Kidney capillary endothelial cell (primary cell): ENCODE results near the gene PARD6B.
"Not testable (repeated sequence)": the region's sequence is repeated elsewhere in the genome, so short reads cannot be mapped to it uniquely, and the experiment has no call there.

Experiments
- DNase-seq: peaks from one replicate; pipeline ENCODE4 v3.0.0-alpha.2; 2018; ENCODE audit warnings: low spot score

PARD6B gene

DNA sequence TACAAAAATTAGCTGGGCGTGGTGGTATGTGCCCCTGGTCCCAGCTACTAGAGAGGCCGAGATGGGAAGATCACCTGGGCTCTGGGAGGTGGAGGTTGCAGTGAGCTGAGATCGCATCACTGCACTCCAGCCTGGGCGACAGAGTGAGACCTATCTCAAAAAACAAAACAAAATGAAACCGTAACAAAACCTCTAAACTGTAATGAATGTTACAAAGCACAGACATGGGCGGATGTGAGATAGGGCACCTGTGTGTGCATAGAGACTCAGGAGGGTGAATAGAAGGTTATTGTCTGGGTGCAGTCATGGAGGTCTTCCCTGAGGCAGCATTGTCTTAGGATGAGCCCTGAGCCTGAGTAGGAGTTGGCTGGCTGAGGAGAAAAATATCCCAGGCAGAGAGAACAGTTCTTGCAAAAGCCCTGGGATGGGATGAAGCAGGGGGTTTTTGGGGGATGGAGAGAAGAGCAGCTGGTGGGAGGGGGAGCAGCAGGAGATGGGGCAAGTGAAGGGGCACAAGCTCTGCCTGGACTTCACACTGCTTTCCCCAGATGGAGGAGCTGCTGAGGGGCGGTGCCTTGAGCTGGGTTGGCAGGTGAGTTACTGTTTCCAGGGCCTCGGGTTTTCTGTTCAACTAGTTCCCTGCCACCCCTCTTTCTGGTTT, 68.6 kb downstream of the PARD6B start:
- no peak for DNase-seq

DNA sequence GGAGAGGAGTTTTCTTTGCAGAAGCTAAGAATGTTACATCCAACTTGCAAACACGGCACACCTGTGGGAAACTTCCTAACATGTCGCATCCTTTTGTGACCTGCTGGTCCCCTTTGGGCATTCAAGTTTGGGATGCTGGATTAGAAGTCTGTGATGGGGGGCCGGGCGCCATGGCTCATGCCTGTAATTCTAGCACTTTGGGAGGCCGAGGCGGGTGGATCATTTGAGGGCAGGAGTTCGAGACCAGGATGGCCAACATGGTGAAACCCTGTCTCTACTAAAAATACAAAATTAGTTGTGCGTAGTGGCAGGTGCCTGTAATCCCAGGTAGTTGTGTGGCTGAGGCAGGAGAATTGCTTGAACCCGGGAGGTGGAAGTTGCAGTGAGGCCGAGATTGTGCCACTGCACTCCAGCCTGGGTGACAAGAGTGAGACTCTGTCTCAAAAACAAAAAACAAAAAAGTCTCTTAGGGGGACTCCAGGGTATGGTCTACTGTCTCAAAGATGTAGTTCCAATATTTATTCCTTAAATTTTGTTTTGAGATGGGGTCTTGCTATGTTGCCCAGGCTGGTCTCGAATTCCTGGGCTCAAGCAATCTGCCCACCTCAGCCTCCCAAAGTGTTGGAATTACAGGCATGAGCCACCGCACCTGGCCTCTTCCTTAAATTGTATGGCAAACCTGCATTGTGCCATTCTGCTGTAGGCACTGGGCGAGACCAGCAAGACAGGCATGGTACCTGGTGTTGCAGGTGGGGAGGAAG, 69.8 kb downstream of the PARD6B start:
- DNase-seq: not testable (repeated sequence)

DNA sequence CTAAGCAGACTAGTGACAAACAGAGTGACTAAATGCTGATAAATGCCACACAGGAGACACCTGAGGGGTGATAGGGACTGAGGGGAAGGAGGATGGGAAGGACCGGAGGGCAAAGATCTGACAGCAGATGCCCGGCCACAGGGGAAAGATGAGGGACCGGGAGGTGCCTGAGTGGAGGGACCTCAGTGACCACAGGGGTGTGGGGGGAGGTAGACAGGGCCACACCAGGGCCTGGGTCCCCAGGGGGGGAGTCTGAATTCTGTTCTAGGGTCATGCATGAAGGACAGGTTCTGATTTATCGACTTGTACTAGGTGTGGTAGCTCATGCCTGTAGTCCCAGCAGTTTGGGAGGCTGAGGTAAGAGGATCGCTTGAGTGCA, 70.4 kb downstream of the PARD6B start:
- DNase-seq: no peak

GRCh38 chr20:50802289-50802688, 70.9 kb downstream of the PARD6B start:
- DNase-seq: no peak

DNA sequence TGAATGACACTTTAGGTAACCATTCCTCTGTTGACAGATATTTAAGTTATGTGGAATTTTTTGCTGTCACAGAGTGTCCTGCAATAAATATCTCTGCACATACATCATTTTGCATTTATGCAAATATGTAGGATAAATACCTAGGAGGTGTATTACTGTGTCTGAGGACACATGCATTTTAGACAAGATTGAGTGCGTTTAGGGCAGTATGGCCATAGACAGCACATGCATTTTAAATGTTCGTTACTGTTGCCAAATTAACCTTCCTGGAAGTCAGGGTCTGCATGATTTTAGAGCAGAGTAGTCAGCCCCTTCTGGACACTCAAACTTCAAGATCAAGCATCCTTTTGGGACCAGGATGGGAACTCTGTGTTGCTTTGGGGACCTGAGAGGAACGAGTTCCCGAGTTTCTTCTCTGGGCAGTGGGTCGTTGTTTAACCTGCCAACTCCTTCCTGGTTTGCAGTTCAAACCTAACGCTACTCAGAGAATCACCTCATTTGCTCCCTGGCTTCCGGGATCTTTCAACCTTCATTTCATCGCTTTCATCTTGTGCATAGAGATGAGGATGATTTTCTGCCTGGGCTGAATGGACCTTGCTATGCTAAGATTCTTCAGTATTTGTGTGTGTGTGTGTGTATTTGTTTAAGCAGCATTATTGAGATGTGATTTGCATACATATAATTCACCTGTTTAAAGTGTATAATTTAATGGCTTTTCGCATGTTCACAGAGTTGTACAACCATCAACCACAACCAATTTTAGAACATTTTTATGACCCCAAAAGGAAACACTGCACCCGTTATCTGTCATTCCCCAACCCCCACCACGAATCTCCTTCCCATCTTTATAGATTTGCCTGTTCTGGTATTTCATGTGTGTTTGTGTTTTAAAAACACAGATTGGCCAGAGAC, 73.3 kb downstream of the PARD6B start:
- no peak for DNase-seq

DNA sequence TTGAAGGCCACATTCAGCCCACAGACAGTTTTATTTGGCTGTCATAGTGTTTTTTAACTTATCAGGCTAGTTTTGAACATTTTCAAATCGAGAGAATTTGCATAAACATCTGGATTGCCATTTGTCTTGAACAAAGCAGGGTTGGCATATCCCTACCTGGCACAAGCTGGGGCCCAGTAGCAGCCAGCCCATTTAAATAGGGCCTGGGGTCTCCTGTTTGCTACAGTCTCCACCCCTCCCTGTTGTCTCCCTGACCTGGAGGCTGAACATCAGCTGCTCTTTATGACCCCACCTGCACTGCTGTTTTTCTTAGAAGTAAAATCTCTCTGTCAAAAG, 73.9 kb downstream of the PARD6B start:
- DNase-seq: no peak

GRCh38 chr20:50806126-50806768, 74.9 kb downstream of the PARD6B start:
- DNase-seq: no peak
